Neural cell (in vitro differentiated cells): ENCODE measurements around the gene GFAP. TPM values are rescaled to one million over a fixed set of nuclear protein-coding genes. Genes with fewer than 3 reads are reported as not detected.

Source experiments
- H2AFZ ChIP-seq: fragments of 200-600, 300-800 bp; sonication (generic), shearing (Covaris generic); 2 replicates; pipeline ENCODE4 v1.6.0; 2014; ENCODE audit warnings: low read depth, mild to moderate bottlenecking, antibody characterized with exemption, low read length, moderate library complexity
- H3F3A ChIP-seq: fragments of 200-600 bp; shearing (Covaris generic); 2 replicates; pipeline ENCODE4 v1.6.1; 2016; ENCODE audit warnings: mild to moderate bottlenecking, moderate library complexity, mixed read lengths, antibody characterized with exemption, low read length; ENCODE audit not compliant: insufficient read depth, poor library complexity, severe bottlenecking
- H3K27ac ChIP-seq: fragments of 200-600, 300-800 bp; sonication (generic), shearing (Covaris generic); 2 replicates; pipeline ENCODE4 v1.5.1; 2014; ENCODE audit warnings: mild to moderate bottlenecking, low read length, moderate library complexity
- H3K27me3 ChIP-seq: fragments of 300-800, 200-600 bp; sonication (generic), shearing (Covaris generic); 2 replicates; pipeline ENCODE4 v1.6.0; 2014; ENCODE audit warnings: mild to moderate bottlenecking, low read depth, low read length, moderate library complexity; ENCODE audit not compliant: insufficient read depth
- H3K36me3 ChIP-seq: fragments of 300-800, 200-600 bp; sonication (generic), shearing (Covaris generic); 2 replicates; pipeline ENCODE4 v1.5.1; 2014; ENCODE audit warnings: mild to moderate bottlenecking, antibody characterized with exemption, low read length, moderate library complexity; ENCODE audit not compliant: insufficient read depth
- H3K4me2 ChIP-seq: fragments of 300-800, 200-600 bp; sonication (generic), shearing (Covaris generic); 2 replicates; pipeline ENCODE4 v1.6.0; 2014; ENCODE audit warnings: mild to moderate bottlenecking, low read length
- H3K4me3 ChIP-seq: fragments of 300-800, 200-600 bp; sonication (generic), shearing (Covaris generic); 2 replicates; pipeline ENCODE4 v1.5.1; 2014; ENCODE audit warnings: mild to moderate bottlenecking, low read length, moderate library complexity
- H3K79me2 ChIP-seq: fragments of 200-600 bp; shearing (Covaris generic); replicated peaks from 2 replicates; pipeline ENCODE4 v1.6.0; 2014; ENCODE audit warnings: mild to moderate bottlenecking, low read length, moderate library complexity; ENCODE audit not compliant: insufficient read depth
- H3K9ac ChIP-seq: fragments of 300-800, 200-600 bp; sonication (generic), shearing (Covaris generic); 2 replicates; pipeline ENCODE4 v1.6.1; 2016; ENCODE audit warnings: mild to moderate bottlenecking, low read length, mixed read lengths
- H3K9me2 ChIP-seq: fragments of 200-600 bp; shearing (Covaris generic); 2 replicates; pipeline ENCODE4 v1.6.1; 2016; ENCODE audit warnings: mild to moderate bottlenecking, low read length, mixed read lengths; ENCODE audit not compliant: insufficient read depth
- H3K9me3 ChIP-seq: fragments of 200-600, 300-800 bp; sonication (generic), shearing (Covaris generic); 2 replicates; pipeline ENCODE4 v1.6.1; 2016; ENCODE audit warnings: mild to moderate bottlenecking, mixed run types, low read length, moderate library complexity, mixed read lengths
- H4K20me1 ChIP-seq: fragments of 200-600 bp; shearing (Covaris generic); 2 replicates; pipeline ENCODE4 v1.6.1; 2016; ENCODE audit warnings: mild to moderate bottlenecking, mixed run types; ENCODE audit not compliant: insufficient read depth
- EP300 ChIP-seq: fragments of 450-650 bp; conservative IDR thresholded peaks from 2 replicates; pipeline ENCODE4 v1.6.1; 2014; ENCODE audit warnings: antibody characterized with exemption, mild to moderate bottlenecking, moderate library complexity; ENCODE audit not compliant: poor library complexity, severe bottlenecking
- EZH2 ChIP-seq: fragments of 200-600, 300-800 bp; shearing (Covaris generic), sonication (generic); IDR thresholded peaks from 2 replicates; pipeline ENCODE4 v1.6.1; 2014; ENCODE audit warnings: antibody characterized with exemption, low read length, borderline replicate concordance, mild to moderate bottlenecking; ENCODE audit not compliant: insufficient read depth, poor library complexity, severe bottlenecking
- MXI1 ChIP-seq: fragments of 450-650 bp; conservative IDR thresholded peaks from 2 replicates; pipeline ENCODE4 v1.6.1; 2014; ENCODE audit warnings: antibody characterized with exemption, mild to moderate bottlenecking; ENCODE audit not compliant: poor library complexity, severe bottlenecking
- POLR2AphosphoS5 ChIP-seq: IDR thresholded peaks from 2 replicates; pipeline ENCODE4 v1.6.1; 2012
- RAD21 ChIP-seq: fragments of 450-650 bp; conservative IDR thresholded peaks from 2 replicates; pipeline ENCODE4 v1.6.1; 2014; ENCODE audit warnings: antibody characterized with exemption, mild to moderate bottlenecking, moderate library complexity
- SMC3 ChIP-seq: fragments of 450-650 bp; conservative IDR thresholded peaks from 2 replicates; pipeline ENCODE4 v1.6.1; 2014; ENCODE audit warnings: antibody characterized with exemption, mild to moderate bottlenecking, moderate library complexity; ENCODE audit not compliant: poor library complexity
- TAF1 ChIP-seq: IDR thresholded peaks from 2 replicates; pipeline ENCODE4 v1.6.1; 2012; ENCODE audit warnings: low read depth
- polyA plus RNA-seq: library from polyadenylated mRNA; depleted of rRNA; stranded (reverse); fragments of >200 nt; gene quantifications from 2 replicates; pipeline ENCODE4 v1.2.3, GENCODE V29; 2014
- TF ChIP-seq, protein P1 (sequence below): IDR thresholded peaks from 2 replicates; pipeline ENCODE4 v1.6.1; 2012; ENCODE audit warnings: borderline replicate concordance
- TF ChIP-seq, protein P2 (sequence below): fragments of 450-650 bp; IDR thresholded peaks from 2 replicates; pipeline ENCODE4 v1.5.1; 2014; ENCODE audit warnings: antibody characterized with exemption, mild to moderate bottlenecking, moderate library complexity; ENCODE audit not compliant: poor library complexity, severe bottlenecking

GFAP gene
- polyA plus RNA-seq, 1 donor from 2014 or later, result not detected

- no peak for TF ChIP-seq MXI1
- TF ChIP-seq EP300, result no peak
- TF ChIP-seq TAF1, result no peak
- TF ChIP-seq RAD21, result no peak
- TF ChIP-seq, protein P1, sequence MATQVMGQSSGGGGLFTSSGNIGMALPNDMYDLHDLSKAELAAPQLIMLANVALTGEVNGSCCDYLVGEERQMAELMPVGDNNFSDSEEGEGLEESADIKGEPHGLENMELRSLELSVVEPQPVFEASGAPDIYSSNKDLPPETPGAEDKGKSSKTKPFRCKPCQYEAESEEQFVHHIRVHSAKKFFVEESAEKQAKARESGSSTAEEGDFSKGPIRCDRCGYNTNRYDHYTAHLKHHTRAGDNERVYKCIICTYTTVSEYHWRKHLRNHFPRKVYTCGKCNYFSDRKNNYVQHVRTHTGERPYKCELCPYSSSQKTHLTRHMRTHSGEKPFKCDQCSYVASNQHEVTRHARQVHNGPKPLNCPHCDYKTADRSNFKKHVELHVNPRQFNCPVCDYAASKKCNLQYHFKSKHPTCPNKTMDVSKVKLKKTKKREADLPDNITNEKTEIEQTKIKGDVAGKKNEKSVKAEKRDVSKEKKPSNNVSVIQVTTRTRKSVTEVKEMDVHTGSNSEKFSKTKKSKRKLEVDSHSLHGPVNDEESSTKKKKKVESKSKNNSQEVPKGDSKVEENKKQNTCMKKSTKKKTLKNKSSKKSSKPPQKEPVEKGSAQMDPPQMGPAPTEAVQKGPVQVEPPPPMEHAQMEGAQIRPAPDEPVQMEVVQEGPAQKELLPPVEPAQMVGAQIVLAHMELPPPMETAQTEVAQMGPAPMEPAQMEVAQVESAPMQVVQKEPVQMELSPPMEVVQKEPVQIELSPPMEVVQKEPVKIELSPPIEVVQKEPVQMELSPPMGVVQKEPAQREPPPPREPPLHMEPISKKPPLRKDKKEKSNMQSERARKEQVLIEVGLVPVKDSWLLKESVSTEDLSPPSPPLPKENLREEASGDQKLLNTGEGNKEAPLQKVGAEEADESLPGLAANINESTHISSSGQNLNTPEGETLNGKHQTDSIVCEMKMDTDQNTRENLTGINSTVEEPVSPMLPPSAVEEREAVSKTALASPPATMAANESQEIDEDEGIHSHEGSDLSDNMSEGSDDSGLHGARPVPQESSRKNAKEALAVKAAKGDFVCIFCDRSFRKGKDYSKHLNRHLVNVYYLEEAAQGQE, result no peak
- TF ChIP-seq EZH2, result no peak
- no peak for TF ChIP-seq SMC3
- TF ChIP-seq POLR2AphosphoS5, result no peak
- TF ChIP-seq, protein P2, sequence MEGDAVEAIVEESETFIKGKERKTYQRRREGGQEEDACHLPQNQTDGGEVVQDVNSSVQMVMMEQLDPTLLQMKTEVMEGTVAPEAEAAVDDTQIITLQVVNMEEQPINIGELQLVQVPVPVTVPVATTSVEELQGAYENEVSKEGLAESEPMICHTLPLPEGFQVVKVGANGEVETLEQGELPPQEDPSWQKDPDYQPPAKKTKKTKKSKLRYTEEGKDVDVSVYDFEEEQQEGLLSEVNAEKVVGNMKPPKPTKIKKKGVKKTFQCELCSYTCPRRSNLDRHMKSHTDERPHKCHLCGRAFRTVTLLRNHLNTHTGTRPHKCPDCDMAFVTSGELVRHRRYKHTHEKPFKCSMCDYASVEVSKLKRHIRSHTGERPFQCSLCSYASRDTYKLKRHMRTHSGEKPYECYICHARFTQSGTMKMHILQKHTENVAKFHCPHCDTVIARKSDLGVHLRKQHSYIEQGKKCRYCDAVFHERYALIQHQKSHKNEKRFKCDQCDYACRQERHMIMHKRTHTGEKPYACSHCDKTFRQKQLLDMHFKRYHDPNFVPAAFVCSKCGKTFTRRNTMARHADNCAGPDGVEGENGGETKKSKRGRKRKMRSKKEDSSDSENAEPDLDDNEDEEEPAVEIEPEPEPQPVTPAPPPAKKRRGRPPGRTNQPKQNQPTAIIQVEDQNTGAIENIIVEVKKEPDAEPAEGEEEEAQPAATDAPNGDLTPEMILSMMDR, result no peak
- H3F3A ChIP-seq, result no peaks in the 10 kb centered on the region
- H3K9me2 ChIP-seq, result no peaks in the 10 kb centered on the region
- peaks cover 26% of the 10 kb centered on the region for H3K79me2 ChIP-seq
- H3K27ac ChIP-seq, result no peak overlapping the region
- H3K9ac ChIP-seq, result no peak overlapping the region
- no peak overlapping the region for H3K4me2 ChIP-seq
- no peak overlapping the region for H2AFZ ChIP-seq
- no peaks in the 10 kb centered on the region for H3K36me3 ChIP-seq
- H3K27me3 ChIP-seq, result no peaks in the 10 kb centered on the region
- H3K9me3 ChIP-seq, result no peaks in the 10 kb centered on the region
- no peak overlapping the region for H3K4me3 ChIP-seq
- H4K20me1 ChIP-seq, result no peaks in the 10 kb centered on the region
These were observed 25.0 kb upstream of the GFAP start for GRCh38 chr17:44940317-44940716.

DNA sequence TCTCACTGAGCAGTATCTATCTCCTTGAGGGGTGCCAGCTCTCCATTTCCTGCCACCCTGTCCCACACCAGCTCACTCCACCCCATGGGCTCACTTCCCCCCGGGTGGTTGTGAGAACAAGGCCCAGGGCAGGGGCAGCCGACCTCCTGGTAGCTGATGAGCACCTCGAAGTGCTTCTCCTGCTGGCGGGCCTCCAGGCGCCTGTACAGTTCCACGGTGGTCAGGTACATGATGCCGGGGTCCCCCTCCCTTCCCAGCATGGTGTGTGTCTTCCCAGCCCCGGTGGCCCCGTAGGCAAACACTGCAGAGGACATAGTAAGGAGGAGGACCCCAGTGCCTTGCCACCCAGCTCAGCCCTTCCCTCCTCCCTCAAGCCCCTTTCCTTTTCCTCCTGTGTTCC is 19.8 kb upstream of the GFAP start:
- Histone ChIP-seq H3K27me3 (no peaks in the 10 kb centered on the region), H3K9ac (no peak overlapping the region), H3K9me2 (no peaks in the 10 kb centered on the region), H2AFZ (no peak overlapping the region), H3K36me3 (no peaks in the 10 kb centered on the region), H3F3A (no peaks in the 10 kb centered on the region), H3K9me3 (no peaks in the 10 kb centered on the region), H3K27ac (no peak overlapping the region), H3K79me2 (peaks cover 10% of the 10 kb centered on the region), H4K20me1 (no peaks in the 10 kb centered on the region), H3K4me3 (no peak overlapping the region), H3K4me2 (no peak overlapping the region)
- TF ChIP-seq, protein P2, result no peak
- TF ChIP-seq EP300 (no peak), POLR2AphosphoS5 (no peak), EZH2 (no peak), TAF1 (no peak), SMC3 (no peak)
